Measurements from ENCODE around the gene DAB2IP.
"Not testable (repeated sequence)": the region's sequence is repeated elsewhere in the genome, so short reads cannot be mapped to it uniquely, and the experiment has no call there.

The DAB2IP gene

GRCh38 chr9:121727295-121728020 lies 76.0 kb downstream of the DAB2IP start:
- no peak for DNase-seq (ENCODE audit: low spot score)

GRCh38 chr9:121728916-121729315 lies 77.5 kb downstream of the DAB2IP start:
- no peak for DNase-seq (ENCODE audit: low spot score)

GRCh38 chr9:121729769-121730562 lies 78.5 kb downstream of the DAB2IP start:
- no peak for DNase-seq (ENCODE audit: low spot score)

- no peak for DNase-seq (ENCODE audit: low spot score)
These were observed 79.7 kb downstream of the DAB2IP start for GRCh38 chr9:121731090-121731489.

GRCh38 chr9:121731919-121732318 lies 80.5 kb downstream of the DAB2IP start:
- DNase-seq (ENCODE audit: low spot score) = no peak

GRCh38 chr9:121732389-121732788 lies 81.0 kb downstream of the DAB2IP start:
- no peak for DNase-seq (ENCODE audit: low spot score)

GRCh38 chr9:121732886-121733285 lies 81.5 kb downstream of the DAB2IP start:
- no peak for DNase-seq (ENCODE audit: low spot score)

- DNase-seq (ENCODE audit: low spot score) = no peak
These were observed 83.0 kb downstream of the DAB2IP start for GRCh38 chr9:121734465-121734864.

GRCh38 chr9:121735065-121735792 lies 83.8 kb downstream of the DAB2IP start:
- peak; percentile 86 for DNase-seq (ENCODE audit: low spot score)

GRCh38 chr9:121735793-121736770 lies 84.6 kb downstream of the DAB2IP start:
- DNase-seq (ENCODE audit: low spot score) = peak; percentile 92

GRCh38 chr9:121736934-121737462 lies 85.6 kb downstream of the DAB2IP start:
- DNase-seq (ENCODE audit: low spot score) = no peak

- no peak for DNase-seq (ENCODE audit: low spot score)
These were observed 86.1 kb downstream of the DAB2IP start for GRCh38 chr9:121737481-121737931.

GRCh38 chr9:121738411-121738810 lies 87.0 kb downstream of the DAB2IP start:
- DNase-seq (ENCODE audit: low spot score) = no peak

- DNase-seq (ENCODE audit: low spot score) = no peak
These were observed 87.5 kb downstream of the DAB2IP start for GRCh38 chr9:121738968-121739367.

GRCh38 chr9:121739971-121740370 lies 88.5 kb downstream of the DAB2IP start:
- DNase-seq (ENCODE audit: low spot score) = no peak

- DNase-seq (ENCODE audit: low spot score) = no peak
These were observed 89.9 kb downstream of the DAB2IP start for GRCh38 chr9:121741228-121741918.

GRCh38 chr9:121741919-121742283 lies 90.5 kb downstream of the DAB2IP start:
- DNase-seq (ENCODE audit: low spot score) = not testable (repeated sequence)

GRCh38 chr9:121742923-121743322 lies 91.5 kb downstream of the DAB2IP start:
- no peak for DNase-seq (ENCODE audit: low spot score)

GRCh38 chr9:121743441-121744001 lies 92.1 kb downstream of the DAB2IP start:
- peak; percentile 96 for DNase-seq (ENCODE audit: low spot score)

- DNase-seq (ENCODE audit: low spot score) = peak; percentile 83
These were observed 92.7 kb downstream of the DAB2IP start for GRCh38 chr9:121744002-121744686.

Measured in hepatic stellate cell (primary cell).